Posterior cingulate gyrus (tissue), 11 donors: ENCODE results near the gene CFAP70.
A peak's percentile ranks its signal among the peaks of the same experiment; 100 is the strongest.
"Not testable (repeated sequence)": the region's sequence is repeated elsewhere in the genome, so short reads cannot be mapped to it uniquely, and the experiment has no call there.

Experiments
- DNase-seq, 10 donors: peaks; one replicate each; pipeline versions ENCODE4 v3.0.0 to v3.0.0-alpha.2; 2020 to 2021; ENCODE audit warnings: mixed read lengths in 3 of 10
- intact Hi-C: fragments of 100-400 bp; cut with DNase I; formaldehyde crosslinking; loops from one replicate; pipeline ENCODE4 v1.15.1; 2023

The CFAP70 gene

DNA sequence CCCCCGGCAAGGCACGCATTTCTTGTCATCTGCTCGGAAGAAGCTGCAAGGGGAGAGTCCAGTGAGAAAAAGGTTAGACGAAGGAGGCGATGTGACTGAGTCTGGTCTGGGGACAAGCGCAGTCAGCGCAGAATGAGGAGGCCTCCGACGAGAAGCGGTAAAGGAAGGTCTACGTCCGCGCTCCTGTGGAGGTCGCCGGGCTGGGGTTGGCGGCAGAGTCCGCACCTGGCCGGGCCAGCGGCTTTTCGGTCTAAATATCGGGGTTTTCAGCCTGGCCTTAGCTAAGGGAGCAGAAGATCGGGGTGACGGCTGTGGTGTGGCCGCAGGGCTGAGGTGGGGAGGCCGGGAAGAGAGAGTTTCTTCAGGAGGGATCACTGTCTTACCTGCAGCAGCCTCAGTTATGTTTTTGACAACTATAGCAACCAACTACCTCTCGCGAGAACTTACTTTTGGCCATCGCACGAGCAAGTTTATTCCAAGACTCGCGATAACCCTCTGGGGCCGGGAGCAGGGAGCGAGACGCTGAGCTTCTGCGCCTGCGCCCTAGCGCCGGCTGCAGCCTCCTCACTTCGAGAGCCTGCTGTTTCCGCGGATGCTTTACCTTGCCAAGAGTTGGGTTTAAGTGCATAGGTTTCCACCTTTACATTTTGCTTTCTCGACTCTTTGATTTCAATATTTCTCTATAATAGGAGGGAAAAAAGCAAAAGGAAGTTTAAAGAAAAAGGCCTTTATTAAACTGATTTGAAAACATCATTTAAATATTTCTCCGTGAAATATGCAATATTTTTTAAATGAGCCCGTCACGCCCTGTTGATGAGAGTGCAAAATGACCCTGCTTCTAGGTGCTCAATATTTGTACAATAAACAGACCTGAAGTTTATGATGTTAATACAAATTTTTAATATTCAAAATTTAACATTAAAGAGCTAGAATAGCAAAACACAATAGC lies at the start of gene CFAP70:
Gene CFAP70 (minus strand): TSS at position 534 of the 949 bp plus-strand sequence. CDS start 4,068 bp downstream, outside the sequence.
- intact Hi-C loops, result loop anchor here (10.0 kb wide), 1 partner anchor 94 kb away; no protein-coding TSS in a partner anchor
- peak; percentile 77 to 99 (median 88) for DNase-seq

- intact Hi-C loops, result no loop called here
- peak in 1 of 10 donors; percentile 34 for DNase-seq
Measured at GRCh38 chr10:73408061-73408460, 49.4 kb upstream of the CFAP70 start.

GRCh38 chr10:73407495-73407894 lies 48.8 kb upstream of the CFAP70 start:
- intact Hi-C loops, result no loop called here
- no peak for DNase-seq

GRCh38 chr10:73406846-73407245 lies 48.2 kb upstream of the CFAP70 start:
- intact Hi-C loops, result no loop called here
- no peak for DNase-seq

GRCh38 chr10:73405556-73405955 lies 46.9 kb upstream of the CFAP70 start:
- DNase-seq, result no peak
- intact Hi-C loops, result no loop called here

DNA sequence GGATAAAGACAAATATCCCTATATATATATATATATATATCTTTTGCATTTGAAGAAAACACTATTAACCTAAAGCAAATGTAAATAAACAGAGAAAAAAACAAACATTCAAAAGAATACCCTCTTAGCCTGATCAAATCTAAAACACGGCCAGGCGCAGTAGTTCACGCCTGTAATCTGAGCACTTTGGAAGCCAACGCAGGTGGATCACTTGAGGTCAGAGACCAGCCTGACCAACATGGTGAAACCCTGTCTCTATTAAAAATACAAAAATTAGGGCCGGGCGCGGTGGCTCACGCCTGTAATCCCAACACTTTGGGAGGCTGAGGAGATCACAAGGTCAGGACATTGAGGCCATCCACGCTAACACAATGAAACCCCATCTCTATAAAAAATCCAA lies 46.0 kb upstream of the CFAP70 start:
- no peak for DNase-seq
- intact Hi-C loops, result no loop called here

GRCh38 chr10:73401636-73402035 lies 43.0 kb upstream of the CFAP70 start:
- intact Hi-C loops, result no loop called here
- DNase-seq, result no peak

DNA sequence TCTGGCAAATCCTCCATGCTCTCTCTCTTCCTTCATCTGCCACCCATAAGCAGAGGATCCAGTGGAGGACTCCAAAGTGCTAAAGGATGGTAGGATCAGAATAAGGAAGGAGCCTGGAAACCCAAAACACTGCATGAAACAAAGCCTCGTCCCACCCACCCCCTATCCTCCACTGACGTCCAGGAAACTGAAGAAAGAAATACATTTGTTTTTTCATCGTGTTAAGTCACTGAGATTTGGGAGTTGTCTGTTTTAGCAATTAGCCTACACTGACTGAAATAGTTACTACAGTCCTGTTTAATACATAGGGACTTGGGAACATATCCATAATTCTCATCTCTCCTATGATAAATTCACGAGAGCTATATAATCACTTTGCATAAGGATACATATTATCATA lies 40.4 kb upstream of the CFAP70 start:
- intact Hi-C loops, result no loop called here
- DNase-seq, result no peak

DNA sequence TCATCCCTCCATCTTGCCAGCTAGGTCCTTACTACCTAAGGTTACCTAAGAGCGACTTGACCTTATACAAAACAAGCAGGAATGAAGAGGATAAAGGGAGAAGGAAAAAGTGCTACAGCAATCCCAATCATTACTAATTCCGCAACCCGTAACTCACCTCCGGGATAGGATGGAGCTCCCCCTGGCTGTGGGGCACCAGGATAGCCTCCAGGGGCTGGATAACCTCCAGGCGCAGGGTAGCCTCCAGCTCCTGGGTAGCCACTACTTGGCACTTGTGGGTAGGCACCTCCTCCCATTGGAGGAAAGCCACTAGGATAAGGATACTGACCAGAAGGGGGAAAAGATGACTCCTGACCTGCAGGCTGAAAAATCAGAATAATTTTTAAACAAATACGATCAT lies 39.4 kb upstream of the CFAP70 start:
- no peak for DNase-seq
- intact Hi-C loops, result no loop called here

DNA sequence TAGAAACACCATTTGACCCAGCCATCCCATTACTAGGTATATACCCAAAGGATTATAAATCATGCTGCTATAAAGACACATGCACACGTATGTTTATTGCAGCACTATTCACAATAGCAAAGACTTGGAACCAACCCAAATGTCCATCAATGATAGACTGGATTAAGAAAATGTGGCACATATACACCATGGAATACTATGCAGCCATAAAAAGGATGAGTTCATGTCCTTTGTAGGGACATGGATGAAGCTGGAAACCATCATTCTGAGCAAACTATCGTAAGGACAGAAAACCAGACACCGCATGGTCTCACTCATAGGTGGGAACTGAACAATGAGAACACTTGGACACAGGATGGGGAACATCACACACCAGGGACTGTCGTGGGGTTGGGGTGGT lies 35.7 kb upstream of the CFAP70 start:
- DNase-seq, intact Hi-C loops: not testable (repeated sequence)

DNA sequence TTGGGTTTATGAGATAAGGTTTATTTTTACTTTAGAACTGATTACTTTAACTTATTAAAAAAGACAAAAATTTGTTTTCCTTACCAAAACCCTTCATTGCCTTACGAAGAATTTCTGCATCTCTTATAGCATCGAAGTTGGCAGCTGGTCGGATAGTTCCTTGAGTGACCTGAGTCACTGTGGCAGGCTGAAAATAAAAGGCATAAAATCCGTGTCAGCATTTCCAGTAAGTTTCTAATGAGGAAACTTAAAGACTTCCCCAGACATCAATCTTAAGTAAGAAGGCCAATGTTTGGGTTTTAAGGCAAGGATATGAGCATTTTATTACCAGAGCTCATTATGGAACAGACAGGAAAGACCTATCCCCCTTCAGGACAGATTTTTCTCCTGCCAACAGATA lies 29.6 kb upstream of the CFAP70 start:
- DNase-seq, result no peak
- intact Hi-C loops, result no loop called here

DNA sequence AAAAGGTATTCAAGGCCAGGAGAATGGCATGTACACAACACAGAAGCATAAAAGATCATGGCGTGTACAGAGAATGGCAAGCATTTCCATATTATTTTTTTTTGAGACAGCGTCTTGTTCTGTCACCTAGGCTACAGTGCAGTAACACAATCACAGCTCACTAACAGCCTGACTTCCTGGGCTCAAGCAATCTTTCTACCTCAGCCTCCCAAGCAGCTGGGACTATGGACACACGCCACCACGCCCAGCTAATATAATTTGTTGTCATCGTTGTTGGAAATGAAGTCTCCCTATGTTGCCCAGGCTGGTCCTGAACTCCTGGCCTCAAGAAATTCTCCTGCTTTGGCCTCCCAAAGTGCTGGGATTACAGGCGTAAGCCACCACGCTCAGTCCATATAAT lies 27.9 kb upstream of the CFAP70 start:
- intact Hi-C loops, result no loop called here
- DNase-seq, result no peak

GRCh38 chr10:73379064-73379748 lies 20.5 kb upstream of the CFAP70 start:
- intact Hi-C loops, result no loop called here
- DNase-seq, result no peak

DNA sequence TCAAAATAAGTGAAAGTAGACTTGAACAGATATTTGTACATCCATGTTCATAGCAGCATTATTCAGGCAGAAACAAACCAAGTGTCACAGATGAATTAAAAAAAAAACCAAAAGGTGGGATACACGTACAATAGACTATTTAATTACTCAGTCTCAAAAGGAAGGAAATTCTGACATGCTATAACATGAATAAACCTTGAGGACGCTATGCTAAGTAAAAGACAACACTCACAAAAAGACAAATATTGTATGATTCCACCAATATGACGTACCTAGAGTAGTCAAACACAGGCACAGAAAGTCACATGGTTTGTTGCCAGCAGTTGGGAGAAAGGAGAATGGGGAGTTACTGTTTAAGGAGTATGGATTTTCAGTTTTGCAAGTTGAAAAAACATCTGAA lies 18.0 kb upstream of the CFAP70 start:
- DNase-seq, result no peak
- intact Hi-C loops, result no loop called here

GRCh38 chr10:73368238-73368637 lies 9.6 kb upstream of the CFAP70 start:
- intact Hi-C loops, result no loop called here
- no peak for DNase-seq

DNA sequence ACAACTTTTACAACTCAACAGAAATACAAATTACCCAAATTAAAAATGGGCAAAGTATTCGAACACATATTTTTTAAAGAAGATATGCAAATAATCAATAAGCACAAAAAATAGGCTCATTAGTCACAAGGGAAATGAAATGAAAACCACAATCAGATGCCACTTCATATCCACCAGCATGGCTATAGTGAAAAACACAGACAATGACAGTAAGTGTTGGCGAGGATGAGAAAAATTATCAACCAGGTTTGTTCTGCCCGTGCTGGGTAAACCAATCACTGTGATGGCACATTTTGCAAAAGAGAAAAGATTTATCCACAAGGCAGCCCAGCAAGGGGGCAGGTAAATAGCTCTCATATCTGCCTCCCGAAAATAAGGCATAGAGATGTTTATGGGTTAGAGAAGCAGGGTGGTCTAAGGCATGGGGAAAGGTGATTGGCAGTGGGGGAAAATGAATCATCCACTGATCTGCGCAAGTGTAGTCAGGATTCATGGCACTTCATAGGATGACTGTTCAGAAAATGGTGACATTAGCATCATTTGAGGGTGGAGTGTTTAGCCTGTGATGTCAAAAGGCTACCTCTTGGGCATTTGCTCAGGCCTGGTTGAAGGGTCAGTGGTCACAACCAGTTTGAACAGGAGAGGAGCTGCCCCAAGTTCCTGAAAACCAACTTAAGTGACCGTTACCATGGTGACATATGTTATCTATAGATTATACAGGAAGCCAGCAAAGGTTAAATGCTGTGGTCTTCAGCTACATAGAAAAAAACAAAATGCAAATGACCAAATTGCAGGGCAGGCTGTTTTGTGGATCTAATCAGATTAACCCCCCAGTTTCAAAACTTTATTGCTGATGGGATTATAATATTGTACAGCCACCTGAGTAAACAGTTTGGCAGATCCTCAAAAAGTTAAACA lies 8.0 kb upstream of the CFAP70 start:
- intact Hi-C loops, result no loop called here
- DNase-seq, result no peak

DNA sequence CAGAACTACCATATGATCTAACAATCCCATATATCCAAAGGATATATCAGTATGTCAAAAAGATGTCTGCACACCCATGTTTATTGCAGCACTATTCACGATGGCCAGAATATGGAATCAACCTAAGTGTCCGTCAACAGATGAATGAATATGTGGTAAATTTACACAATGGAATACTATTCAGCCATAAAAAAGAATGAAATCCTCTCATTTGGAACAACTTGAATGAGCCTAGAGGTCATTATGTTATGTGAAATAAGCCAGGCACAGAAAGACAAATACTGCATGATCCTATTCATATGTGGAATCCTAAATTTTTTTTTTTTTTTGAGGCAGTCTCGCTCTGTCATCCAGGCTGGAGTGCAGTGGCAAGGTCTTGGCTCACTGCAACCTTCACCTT lies 6.3 kb upstream of the CFAP70 start:
- DNase-seq, result no peak
- intact Hi-C loops, result no loop called here

DNA sequence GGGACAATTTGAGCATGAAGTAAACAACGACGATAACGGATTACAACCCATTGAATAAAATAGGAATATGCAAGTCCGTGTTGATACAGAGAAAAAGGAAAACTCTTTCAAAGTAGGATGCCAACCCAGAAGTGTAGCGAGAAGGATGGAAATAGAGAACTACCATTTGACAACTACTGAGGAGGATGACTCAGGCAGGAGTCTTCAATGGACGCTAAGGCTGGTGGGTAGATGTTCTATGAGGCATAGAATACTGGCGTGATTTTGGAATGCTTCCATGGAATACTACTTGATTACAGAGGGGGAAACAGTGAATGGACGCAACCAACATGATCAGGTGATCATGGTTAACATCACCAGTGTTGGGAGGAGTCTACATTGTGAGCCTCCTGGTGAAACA lies 828 bp upstream of the CFAP70 start:
- intact Hi-C loops, result loop anchor here (10.0 kb wide), 1 partner anchor 95 kb away; no protein-coding TSS in a partner anchor

GRCh38 chr10:73357821-73358220 lies 843 bp downstream of the CFAP70 start:
- intact Hi-C loops, result loop anchor here (10.0 kb wide), 1 partner anchor 93 kb away; no protein-coding TSS in a partner anchor
- no peak for DNase-seq

More for the DNA sequence above, 828 bp upstream of the CFAP70 start:
- no peak for DNase-seq

DNA sequence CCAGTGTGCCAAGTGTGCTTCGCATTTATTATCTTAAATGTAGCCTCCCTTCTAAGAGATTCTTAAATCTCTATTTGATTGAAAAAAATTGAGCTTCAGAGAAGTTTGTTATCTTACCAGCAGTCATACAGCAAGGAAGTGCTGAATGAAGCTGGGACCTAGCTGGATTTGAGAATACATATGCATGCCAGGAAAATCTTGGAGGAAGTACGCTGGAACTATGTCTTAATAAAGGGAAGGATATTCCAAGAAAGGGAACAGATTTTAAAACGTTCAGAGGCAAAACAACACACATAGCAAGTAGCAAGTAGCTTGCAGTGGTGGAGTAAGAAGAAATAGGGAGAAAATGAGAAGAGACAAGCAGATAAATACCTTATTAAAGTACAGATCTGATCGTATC lies 1.5 kb downstream of the CFAP70 start:
- intact Hi-C loops, result loop anchor here (10.0 kb wide), 1 partner anchor 92 kb away; no protein-coding TSS in a partner anchor
- DNase-seq, result no peak
